Measurements from ENCODE around the gene DLG1. TPM values are rescaled to one million over a fixed set of nuclear protein-coding genes. Genes with fewer than 3 reads are reported as not detected.

The DLG1 gene
- total RNA-seq, 4 donors from 2014 or later, result 71.4 to 96.7 (median 88.5) TPM

DNA sequence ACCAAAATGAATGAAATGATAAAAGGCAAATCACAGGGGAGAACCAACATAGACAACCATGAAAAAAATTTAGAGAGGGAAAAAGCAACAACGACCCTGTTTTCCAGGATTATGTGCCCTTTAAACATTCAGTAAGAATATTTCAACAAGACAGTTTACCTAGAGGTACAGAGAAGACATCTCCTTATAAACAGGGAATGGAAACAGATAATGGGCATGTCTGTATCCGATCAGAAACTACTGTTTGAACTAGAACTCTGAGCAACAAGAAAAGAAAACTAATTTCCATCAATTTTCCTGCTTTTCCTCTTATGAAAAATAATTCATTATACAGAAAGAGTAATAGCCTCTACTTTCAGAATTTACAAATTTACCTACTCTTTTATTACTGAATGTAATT lies 39.3 kb downstream of the DLG1 start:
- H3K4me3 ChIP-seq (ENCODE audit: low read depth, poor library complexity, severe bottlenecking), result no peak overlapping the region
- TF ChIP-seq, protein P1, sequence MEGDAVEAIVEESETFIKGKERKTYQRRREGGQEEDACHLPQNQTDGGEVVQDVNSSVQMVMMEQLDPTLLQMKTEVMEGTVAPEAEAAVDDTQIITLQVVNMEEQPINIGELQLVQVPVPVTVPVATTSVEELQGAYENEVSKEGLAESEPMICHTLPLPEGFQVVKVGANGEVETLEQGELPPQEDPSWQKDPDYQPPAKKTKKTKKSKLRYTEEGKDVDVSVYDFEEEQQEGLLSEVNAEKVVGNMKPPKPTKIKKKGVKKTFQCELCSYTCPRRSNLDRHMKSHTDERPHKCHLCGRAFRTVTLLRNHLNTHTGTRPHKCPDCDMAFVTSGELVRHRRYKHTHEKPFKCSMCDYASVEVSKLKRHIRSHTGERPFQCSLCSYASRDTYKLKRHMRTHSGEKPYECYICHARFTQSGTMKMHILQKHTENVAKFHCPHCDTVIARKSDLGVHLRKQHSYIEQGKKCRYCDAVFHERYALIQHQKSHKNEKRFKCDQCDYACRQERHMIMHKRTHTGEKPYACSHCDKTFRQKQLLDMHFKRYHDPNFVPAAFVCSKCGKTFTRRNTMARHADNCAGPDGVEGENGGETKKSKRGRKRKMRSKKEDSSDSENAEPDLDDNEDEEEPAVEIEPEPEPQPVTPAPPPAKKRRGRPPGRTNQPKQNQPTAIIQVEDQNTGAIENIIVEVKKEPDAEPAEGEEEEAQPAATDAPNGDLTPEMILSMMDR (IDR thresholded peaks at IDR 0.05), result no peak
- no peak for TF ChIP-seq POLR2A (IDR thresholded peaks at IDR 0.05)
- DNase-seq (ENCODE audit: low spot score in 2 of 2), result no peak
- intact Hi-C loops (cut with DNase I; ENCODE audit: low total_unique reads), result loop anchor here (5.0 kb wide), 1 partner anchor 248 kb away; no protein-coding TSS in a partner anchor
- WGBS, 2 donors, result 71 to 77% methylated on average over 2 of the region's 2 CpGs

DNA sequence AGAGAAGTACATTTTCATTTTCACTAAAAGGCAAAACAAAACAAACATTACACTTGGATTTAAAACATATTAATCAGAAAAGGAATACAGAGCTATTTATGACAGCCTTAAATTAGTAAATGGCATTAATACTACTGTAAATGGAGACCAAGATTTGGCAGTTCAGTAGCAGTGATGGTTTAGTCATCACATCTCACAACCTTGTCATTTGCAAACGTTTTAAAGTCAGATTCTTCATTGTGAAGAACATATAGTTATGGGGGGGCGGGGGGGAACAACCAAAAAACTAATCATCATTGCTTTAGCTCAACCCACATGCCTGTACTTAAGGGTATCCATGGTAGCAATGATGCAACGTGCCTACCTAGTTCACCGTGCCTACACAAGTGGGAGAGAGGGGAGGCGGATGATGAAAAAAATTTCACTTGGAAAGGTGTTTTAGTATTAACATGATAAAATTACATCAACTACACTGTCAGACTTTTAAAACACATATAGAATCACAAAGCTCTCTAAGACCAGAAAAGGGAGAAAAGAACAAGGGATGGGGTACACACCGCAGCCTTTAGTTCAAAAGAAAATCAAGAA lies 40.1 kb downstream of the DLG1 start:
- WGBS, 2 donors, result 60 to 67% methylated on average over 6 of the region's 6 CpGs
- no peak overlapping the region for H3K4me3 ChIP-seq (ENCODE audit: low read depth, poor library complexity, severe bottlenecking)
- no peak for TF ChIP-seq POLR2A (IDR thresholded peaks at IDR 0.05)
- TF ChIP-seq, protein P1 (IDR thresholded peaks at IDR 0.05), result no peak
- intact Hi-C loops (cut with DNase I; ENCODE audit: low total_unique reads), result loop anchor here (5.0 kb wide), 1 partner anchor 249 kb away; no protein-coding TSS in a partner anchor
- no peak for DNase-seq (ENCODE audit: low spot score in 2 of 2)

DNA sequence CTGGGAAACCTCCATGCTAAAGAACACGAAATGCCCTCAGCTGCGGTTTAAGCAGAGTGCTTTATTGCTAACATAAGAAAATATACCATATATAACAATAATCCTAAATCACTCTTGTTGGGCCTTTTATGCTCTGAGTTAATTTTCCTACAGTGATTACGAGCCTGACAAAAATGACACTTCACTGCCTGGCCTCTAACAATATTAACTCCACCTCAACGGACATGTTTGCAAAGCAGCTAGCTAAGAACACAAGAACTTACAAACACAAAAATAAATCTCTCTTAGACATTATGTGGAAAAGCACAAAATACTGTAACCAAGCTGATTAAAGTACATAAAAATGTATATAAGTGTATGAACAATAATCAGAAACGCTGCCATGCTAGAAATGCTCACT lies 40.7 kb downstream of the DLG1 start:
- WGBS, 2 donors, result 84 to 88% methylated on average over 5 of the region's 5 CpGs
- no peak for TF ChIP-seq POLR2A (IDR thresholded peaks at IDR 0.05)
- TF ChIP-seq, protein P1 (IDR thresholded peaks at IDR 0.05), result no peak
- H3K4me3 ChIP-seq (ENCODE audit: low read depth, poor library complexity, severe bottlenecking), result no peak overlapping the region
- intact Hi-C loops (cut with DNase I; ENCODE audit: low total_unique reads), result loop anchor here (5.0 kb wide), 1 partner anchor 250 kb away; no protein-coding TSS in a partner anchor
- DNase-seq (ENCODE audit: low spot score in 2 of 2), result no peak

DNA sequence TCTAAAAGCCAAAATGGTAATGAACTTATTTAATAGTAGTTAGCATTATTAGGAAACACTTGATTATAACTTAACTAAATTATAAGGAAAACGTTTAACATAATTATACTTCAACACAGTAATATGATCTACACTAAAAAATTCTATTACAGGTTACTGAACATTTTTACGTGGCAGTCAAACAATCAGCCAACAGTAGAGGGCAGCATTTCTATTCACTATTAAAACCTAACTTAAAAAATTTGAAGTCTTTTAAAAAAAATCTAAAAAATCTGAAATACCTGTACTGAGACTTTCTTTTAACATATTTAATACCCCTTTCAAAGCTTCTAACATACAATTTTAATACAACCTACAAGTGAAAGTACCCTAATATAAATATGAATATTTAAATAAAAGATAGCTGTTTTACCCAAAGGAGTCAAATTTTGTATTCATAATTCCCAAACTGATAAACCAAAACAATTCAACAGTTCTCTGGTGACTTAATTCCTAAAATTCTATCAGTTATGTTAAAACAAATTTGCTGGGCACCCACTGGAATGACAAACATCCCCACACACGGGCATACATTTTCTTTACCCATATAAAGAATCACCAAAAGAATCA lies 41.5 kb downstream of the DLG1 start:
- H3K4me3 ChIP-seq (ENCODE audit: low read depth, poor library complexity, severe bottlenecking), result no peak overlapping the region
- peak in 1 of 2 donors; percentile 22 for DNase-seq (ENCODE audit: low spot score in 2 of 2)
- intact Hi-C loops (cut with DNase I; ENCODE audit: low total_unique reads), result loop anchor here (5.0 kb wide), 1 partner anchor 250 kb away; no protein-coding TSS in a partner anchor
- no peak for TF ChIP-seq POLR2A (IDR thresholded peaks at IDR 0.05)
- TF ChIP-seq, protein P1 (IDR thresholded peaks at IDR 0.05), result no peak
- WGBS, 2 donors, result 26% methylated on average over 3 of the region's 3 CpGs

DNA sequence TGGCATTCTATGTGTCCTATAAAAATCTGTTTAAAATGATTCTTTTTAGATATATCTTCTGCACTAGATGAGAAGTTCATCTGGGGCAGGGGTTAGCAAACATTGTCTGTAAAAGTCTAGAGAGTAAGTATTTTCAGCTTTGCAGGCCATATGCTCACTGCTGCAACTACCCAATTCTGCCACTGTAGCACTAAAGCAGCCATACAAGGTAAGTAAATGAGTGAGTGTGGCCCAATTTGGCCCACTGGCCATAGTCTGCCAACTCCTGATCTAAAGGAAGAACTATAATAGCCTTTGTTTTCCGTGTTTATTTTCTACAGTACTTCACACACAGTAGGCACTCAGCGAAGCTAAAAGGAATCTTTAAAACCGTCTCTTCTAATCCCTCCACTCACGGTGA lies 42.3 kb downstream of the DLG1 start:
- no peak for DNase-seq (ENCODE audit: low spot score in 2 of 2)
- 84 to 85% methylated on average over 4 of the region's 4 CpGs for WGBS, 2 donors
- no peak overlapping the region for H3K4me3 ChIP-seq (ENCODE audit: low read depth, poor library complexity, severe bottlenecking)
- intact Hi-C loops (cut with DNase I; ENCODE audit: low total_unique reads), result loop anchor here (5.0 kb wide), 1 partner anchor 251 kb away; no protein-coding TSS in a partner anchor
- TF ChIP-seq POLR2A (IDR thresholded peaks at IDR 0.05), result no peak
- TF ChIP-seq, protein P1 (IDR thresholded peaks at IDR 0.05), result no peak
